HepG2 (cell line): ENCODE data around the gene ARHGEF4.

Experiments used
- ATF2 ChIP-seq: sonication (generic); formaldehyde crosslinking; IDR thresholded peaks from 2 replicates; pipeline ENCODE4 v1.4.0; 2020; ENCODE audit warnings: missing genetic modification reagents
- CTCF ChIP-seq: sonication (generic); formaldehyde crosslinking; IDR thresholded peaks from 2 replicates; pipeline ENCODE4 v1.5.0; 2020; ENCODE audit warnings: mild to moderate bottlenecking, missing genetic modification reagents, moderate library complexity
- MZF1 ChIP-seq: sonication (generic); formaldehyde crosslinking; IDR thresholded peaks from 2 replicates; pipeline ENCODE4 v1.8.1; 2023; ENCODE audit warnings: mild to moderate bottlenecking, missing genetic modification reagents, borderline replicate concordance
- NFIB ChIP-seq: sonication (generic); formaldehyde crosslinking; IDR thresholded peaks from 2 replicates; pipeline ENCODE4 v1.9.0; 2021; ENCODE audit warnings: missing genetic modification reagents, mild to moderate bottlenecking, borderline replicate concordance
- POLR2A ChIP-seq, 2 experiments: IDR thresholded peaks; 2 replicates each; pipeline ENCODE4 v1.6.1; 2011; ENCODE audit warnings: low read depth in 2 of 2, low read length in 2 of 2, mild to moderate bottlenecking in 1 of 2, moderate library complexity in 1 of 2; ENCODE audit not compliant: insufficient read depth in 1 of 2
- RAD21 ChIP-seq: fragments of 450-650 bp; formaldehyde crosslinking; IDR thresholded peaks from 2 replicates; pipeline ENCODE4 v1.5.0; 2020; ENCODE audit warnings: mild to moderate bottlenecking
- TAF1 ChIP-seq: sonication (generic); formaldehyde crosslinking; IDR thresholded peaks from 2 replicates; pipeline ENCODE4 v1.4.0; 2020; ENCODE audit warnings: missing genetic modification reagents
- ZNF280D ChIP-seq: sonication (generic); formaldehyde crosslinking; IDR thresholded peaks from 2 replicates; pipeline ENCODE4 v1.5.1; 2020; ENCODE audit warnings: mild to moderate bottlenecking, missing genetic modification reagents
- ZNF569 ChIP-seq: sonication (generic); formaldehyde crosslinking; IDR thresholded peaks from 2 replicates; pipeline ENCODE4 v1.5.0; 2020; ENCODE audit warnings: mild to moderate bottlenecking, missing genetic modification reagents, moderate library complexity, borderline replicate concordance
- TF ChIP-seq, protein P1 (sequence below): sonication (generic); formaldehyde crosslinking; IDR thresholded peaks from 2 replicates; pipeline ENCODE4 v1.4.0; 2020; ENCODE audit warnings: low read depth, mild to moderate bottlenecking, missing genetic modification reagents

DNA sequence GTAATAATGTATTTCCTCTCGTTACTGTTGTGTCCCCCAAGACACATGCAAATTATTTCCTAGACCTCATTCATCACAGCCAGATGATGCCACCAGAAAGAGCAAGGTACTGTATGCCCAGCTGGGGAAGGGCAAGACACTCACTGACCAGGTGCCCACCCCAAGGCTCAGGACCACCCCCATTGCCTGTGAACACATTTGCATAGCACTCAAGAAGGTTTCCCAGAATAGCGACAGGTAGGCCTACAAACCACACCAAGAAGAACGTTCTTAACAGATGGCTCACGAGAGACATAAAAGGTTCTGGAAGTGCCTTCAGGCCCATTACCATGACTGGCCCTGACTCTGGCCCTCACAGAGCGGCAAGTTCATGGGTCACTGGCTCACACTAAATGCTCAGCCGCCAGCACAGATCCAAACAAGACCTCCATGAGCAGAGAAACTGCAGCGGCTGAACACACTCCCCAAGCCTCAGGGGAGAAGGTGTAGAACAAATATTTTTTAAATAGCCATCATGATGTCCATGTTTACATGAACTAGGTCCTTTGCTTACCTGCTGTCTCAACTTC lies 212.5 kb downstream of the ARHGEF4 start:
- no peak for TF ChIP-seq ZNF569 (CRISPR knock-in tag)
- no peak for TF ChIP-seq MZF1 (CRISPR knock-in tag)
- TF ChIP-seq ATF2 (CRISPR knock-in tag): no peak
- no peak for TF ChIP-seq POLR2A (IDR thresholded peaks at IDR 0.05; ENCODE audit: insufficient read depth in 1 of 2, low read depth in 2 of 2, low read length in 2 of 2)
- TF ChIP-seq, protein P1, sequence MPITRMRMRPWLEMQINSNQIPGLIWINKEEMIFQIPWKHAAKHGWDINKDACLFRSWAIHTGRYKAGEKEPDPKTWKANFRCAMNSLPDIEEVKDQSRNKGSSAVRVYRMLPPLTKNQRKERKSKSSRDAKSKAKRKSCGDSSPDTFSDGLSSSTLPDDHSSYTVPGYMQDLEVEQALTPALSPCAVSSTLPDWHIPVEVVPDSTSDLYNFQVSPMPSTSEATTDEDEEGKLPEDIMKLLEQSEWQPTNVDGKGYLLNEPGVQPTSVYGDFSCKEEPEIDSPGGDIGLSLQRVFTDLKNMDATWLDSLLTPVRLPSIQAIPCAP: no peak
- no peak for TF ChIP-seq NFIB (CRISPR knock-in tag)
- no peak for TF ChIP-seq TAF1 (CRISPR knock-in tag)
- TF ChIP-seq RAD21 (CRISPR knock-in tag): no peak
- no peak for TF ChIP-seq ZNF280D (CRISPR knock-in tag)
- TF ChIP-seq CTCF (CRISPR knock-in tag): no peak
